ENCODE data around the gene VAT1L. TPM values are rescaled to one million over a fixed set of nuclear protein-coding genes. Genes with fewer than 3 reads are reported as not detected.

Gene VAT1L
- total and polyA plus RNA-seq, 10 donors = 0.02 to 0.23 (median 0.10) TPM; not detected in 4

GRCh38 chr16:77822661-77823060, 34.3 kb downstream of the VAT1L start:
- H3K27ac ChIP-seq = no peak overlapping the region
- no peak for DNase-seq
- no peaks in the 10 kb centered on the region for H3K4me1 ChIP-seq
- TF ChIP-seq POLR2AphosphoS5 (IDR thresholded peaks at IDR 0.05) (no peak), POLR2A (IDR thresholded peaks at IDR 0.05) (no peak), CTCF (IDR thresholded peaks at IDR 0.05 in 8 of 11, conservative IDR thresholded peaks at IDR 0.05 in 3 of 11) (no peak)
- 57 to 83% (median 73%) methylated on average over 5 of the region's 5 CpGs for WGBS, 5 donors
- no peaks in the 10 kb centered on the region for H3K9me3 ChIP-seq
- H3K4me3 ChIP-seq = no peak overlapping the region
- peaks cover 0 to 23% (median 0%) of the 10 kb centered on the region in 7 donors for H3K27me3 ChIP-seq (replicated peaks in 1 of 7)
- intact Hi-C loops (cut with DNase I; ENCODE audit: low total_unique reads) = no loop called here
- no peaks in the 10 kb centered on the region for H3K36me3 ChIP-seq

- H3K9me3 ChIP-seq = no peaks in the 10 kb centered on the region
- DNase-seq = no peak
- no peak for TF ChIP-seq POLR2AphosphoS5 (IDR thresholded peaks at IDR 0.05)
- TF ChIP-seq POLR2A (IDR thresholded peaks at IDR 0.05) = no peak
- no peak for TF ChIP-seq CTCF (IDR thresholded peaks at IDR 0.05 in 8 of 11, conservative IDR thresholded peaks at IDR 0.05 in 3 of 11)
- H3K4me1 ChIP-seq = no peaks in the 10 kb centered on the region
- H3K4me3 ChIP-seq = no peak overlapping the region
- 85 to 95% (median 91%) methylated on average over 4 of the region's 4 CpGs for WGBS, 5 donors
- H3K36me3 ChIP-seq = no peaks in the 10 kb centered on the region
- intact Hi-C loops (cut with DNase I; ENCODE audit: low total_unique reads) = no loop called here
- peaks cover 0 to 23% (median 0%) of the 10 kb centered on the region in 7 donors for H3K27me3 ChIP-seq (replicated peaks in 1 of 7)
- H3K27ac ChIP-seq = no peak overlapping the region
Observed at GRCh38 chr16:77823067-77823466, 34.7 kb downstream of the VAT1L start.

- no peak overlapping the region for H3K4me3 ChIP-seq
- no peaks in the 10 kb centered on the region for H3K9me3 ChIP-seq
- peaks cover 0 to 23% (median 0%) of the 10 kb centered on the region in 7 donors for H3K27me3 ChIP-seq (replicated peaks in 1 of 7)
- no peaks in the 10 kb centered on the region for H3K4me1 ChIP-seq
- intact Hi-C loops (cut with DNase I; ENCODE audit: low total_unique reads) = no loop called here
- 80 to 91% (median 87%) methylated on average over 6 to 7 of the region's 7 CpGs for WGBS, 5 donors
- no peak for TF ChIP-seq POLR2A (IDR thresholded peaks at IDR 0.05)
- no peak for TF ChIP-seq POLR2AphosphoS5 (IDR thresholded peaks at IDR 0.05)
- TF ChIP-seq CTCF (IDR thresholded peaks at IDR 0.05 in 8 of 11, conservative IDR thresholded peaks at IDR 0.05 in 3 of 11) = no peak
- H3K27ac ChIP-seq = no peak overlapping the region
- DNase-seq = no peak
- no peaks in the 10 kb centered on the region for H3K36me3 ChIP-seq
Observed at GRCh38 chr16:77825196-77825595, 36.8 kb downstream of the VAT1L start.

GRCh38 chr16:77827032-77827431, 38.7 kb downstream of the VAT1L start:
- intact Hi-C loops (cut with DNase I; ENCODE audit: low total_unique reads) = no loop called here
- H3K4me1 ChIP-seq = no peaks in the 10 kb centered on the region
- no peak overlapping the region for H3K27ac ChIP-seq
- H3K36me3 ChIP-seq = no peaks in the 10 kb centered on the region
- no peak for TF ChIP-seq POLR2AphosphoS5 (IDR thresholded peaks at IDR 0.05)
- H3K27me3 ChIP-seq (replicated peaks in 1 of 7) = peaks cover 0 to 17% (median 0%) of the 10 kb centered on the region in 7 donors
- H3K9me3 ChIP-seq = no peaks in the 10 kb centered on the region
- no peak overlapping the region for H3K4me3 ChIP-seq
- no peak for DNase-seq
- 86 to 96% (median 91%) methylated on average over 3 of the region's 3 CpGs for WGBS, 5 donors

All from spleen (tissue), 11 donors.